OCI-LY1 (cell line): Measurements from ENCODE around the gene GIMAP4.

Source experiments
- EZH2 ChIP-seq: fragments of 200-600 bp; sonication (generic), shearing (Covaris generic); IDR thresholded peaks from 2 replicates; pipeline ENCODE4 v1.8.0; 2017; ENCODE audit warnings: borderline replicate concordance, mixed run types, mild to moderate bottlenecking, antibody characterized with exemption, low read length, moderate library complexity, mixed read lengths
- TF ChIP-seq, protein P1 (sequence below): fragments of 200-600 bp; sonication (generic), shearing (Covaris generic); IDR thresholded peaks from 2 replicates; pipeline ENCODE4 v1.5.1; 2017; ENCODE audit warnings: mild to moderate bottlenecking, antibody characterized with exemption, low read length, moderate library complexity, mixed read lengths

DNA sequence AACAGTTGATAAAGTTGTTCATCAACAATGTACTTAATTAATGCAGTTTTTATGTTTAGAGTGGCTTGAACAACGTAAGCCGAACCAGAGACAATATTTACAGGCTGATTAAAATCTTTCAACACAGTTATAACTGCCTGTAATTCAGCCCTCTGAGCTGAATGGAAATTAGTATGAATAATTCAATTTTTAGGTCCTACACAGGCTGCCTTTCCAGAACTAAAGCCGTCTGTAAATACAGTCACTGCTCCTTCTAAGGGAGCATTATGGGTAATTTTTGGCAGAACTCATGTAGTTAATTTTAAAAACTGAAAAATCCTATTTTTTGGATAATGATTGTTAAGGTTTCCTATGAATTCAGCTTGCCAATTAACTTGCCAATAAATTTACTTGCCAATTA is 2.6 kb upstream of the GIMAP4 start:
- TF ChIP-seq, protein P1, sequence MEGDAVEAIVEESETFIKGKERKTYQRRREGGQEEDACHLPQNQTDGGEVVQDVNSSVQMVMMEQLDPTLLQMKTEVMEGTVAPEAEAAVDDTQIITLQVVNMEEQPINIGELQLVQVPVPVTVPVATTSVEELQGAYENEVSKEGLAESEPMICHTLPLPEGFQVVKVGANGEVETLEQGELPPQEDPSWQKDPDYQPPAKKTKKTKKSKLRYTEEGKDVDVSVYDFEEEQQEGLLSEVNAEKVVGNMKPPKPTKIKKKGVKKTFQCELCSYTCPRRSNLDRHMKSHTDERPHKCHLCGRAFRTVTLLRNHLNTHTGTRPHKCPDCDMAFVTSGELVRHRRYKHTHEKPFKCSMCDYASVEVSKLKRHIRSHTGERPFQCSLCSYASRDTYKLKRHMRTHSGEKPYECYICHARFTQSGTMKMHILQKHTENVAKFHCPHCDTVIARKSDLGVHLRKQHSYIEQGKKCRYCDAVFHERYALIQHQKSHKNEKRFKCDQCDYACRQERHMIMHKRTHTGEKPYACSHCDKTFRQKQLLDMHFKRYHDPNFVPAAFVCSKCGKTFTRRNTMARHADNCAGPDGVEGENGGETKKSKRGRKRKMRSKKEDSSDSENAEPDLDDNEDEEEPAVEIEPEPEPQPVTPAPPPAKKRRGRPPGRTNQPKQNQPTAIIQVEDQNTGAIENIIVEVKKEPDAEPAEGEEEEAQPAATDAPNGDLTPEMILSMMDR: no peak
- TF ChIP-seq EZH2: no peak
